Tibial nerve (tissue), 4 donors: ENCODE data around the gene TAP2.

ENCODE experiments used
- EP300 ChIP-seq, 2 donors: sonication (generic); formaldehyde crosslinking; IDR thresholded peaks; one replicate each; pipeline ENCODE4 v1.6.1; 2017; ENCODE audit warnings: antibody characterized with exemption in 2 of 2, mild to moderate bottlenecking in 1 of 2
- POLR2A ChIP-seq, 2 donors: fragments of 450-650 bp; IDR thresholded peaks; one replicate each; pipeline ENCODE4 v1.6.1; 2017; ENCODE audit warnings: antibody characterized with exemption in 2 of 2, mild to moderate bottlenecking in 2 of 2, moderate library complexity in 2 of 2
- TF ChIP-seq, protein P1 (sequence below), 5 experiments: fragments of 200-600 bp in 3 of 5; fragments of 450-650 bp in 2 of 5; sonication (generic) in 3 of 5; IDR thresholded peaks; one replicate each; pipeline ENCODE4 v1.5.1; 2016 to 2019; ENCODE audit warnings: antibody characterized with exemption in 5 of 5, mild to moderate bottlenecking in 3 of 5, moderate library complexity in 2 of 5

DNA sequence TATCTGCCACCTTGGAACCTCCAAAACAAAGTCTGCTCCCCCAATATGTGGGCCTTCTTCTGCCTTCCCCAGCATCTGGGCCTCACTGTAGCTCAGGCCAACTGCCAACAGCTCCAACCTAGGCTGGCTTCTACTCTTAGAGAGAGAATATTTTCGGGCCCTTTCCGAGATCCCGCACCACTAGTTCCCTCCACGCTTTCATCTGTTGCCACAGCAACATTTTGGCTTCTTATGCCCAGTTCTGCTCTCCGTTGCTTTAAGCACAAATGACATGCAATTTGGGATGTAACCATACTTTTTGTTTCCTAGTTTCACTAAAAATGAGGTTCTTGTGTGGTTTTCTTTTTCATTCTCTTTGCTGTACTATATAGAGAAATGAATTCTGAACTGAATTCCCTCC is 49.1 kb upstream of the TAP2 start:
- TF ChIP-seq POLR2A (IDR thresholded peaks at IDR 0.05) (no peak), EP300 (IDR thresholded peaks at IDR 0.05) (no peak)
- TF ChIP-seq, protein P1, sequence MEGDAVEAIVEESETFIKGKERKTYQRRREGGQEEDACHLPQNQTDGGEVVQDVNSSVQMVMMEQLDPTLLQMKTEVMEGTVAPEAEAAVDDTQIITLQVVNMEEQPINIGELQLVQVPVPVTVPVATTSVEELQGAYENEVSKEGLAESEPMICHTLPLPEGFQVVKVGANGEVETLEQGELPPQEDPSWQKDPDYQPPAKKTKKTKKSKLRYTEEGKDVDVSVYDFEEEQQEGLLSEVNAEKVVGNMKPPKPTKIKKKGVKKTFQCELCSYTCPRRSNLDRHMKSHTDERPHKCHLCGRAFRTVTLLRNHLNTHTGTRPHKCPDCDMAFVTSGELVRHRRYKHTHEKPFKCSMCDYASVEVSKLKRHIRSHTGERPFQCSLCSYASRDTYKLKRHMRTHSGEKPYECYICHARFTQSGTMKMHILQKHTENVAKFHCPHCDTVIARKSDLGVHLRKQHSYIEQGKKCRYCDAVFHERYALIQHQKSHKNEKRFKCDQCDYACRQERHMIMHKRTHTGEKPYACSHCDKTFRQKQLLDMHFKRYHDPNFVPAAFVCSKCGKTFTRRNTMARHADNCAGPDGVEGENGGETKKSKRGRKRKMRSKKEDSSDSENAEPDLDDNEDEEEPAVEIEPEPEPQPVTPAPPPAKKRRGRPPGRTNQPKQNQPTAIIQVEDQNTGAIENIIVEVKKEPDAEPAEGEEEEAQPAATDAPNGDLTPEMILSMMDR (IDR thresholded peaks at IDR 0.05) = no peak
